GM19324 (cell line): ENCODE data around the gene CYP19A1.
A peak's percentile ranks its signal among the peaks of the same experiment; 100 is the strongest.
"Not testable (repeated sequence)": the region's sequence is repeated elsewhere in the genome, so short reads cannot be mapped to it uniquely, and the experiment has no call there.

ENCODE experiments used
- ATAC-seq: cut with Tn5 transposase; IDR thresholded peaks from one replicate; pipeline ENCODE4 v1.9.1; 2021; ENCODE audit warnings: mild to moderate bottlenecking, moderate library complexity; ENCODE audit not compliant: unreplicated experiment, low FRiP score

Gene CYP19A1

DNA sequence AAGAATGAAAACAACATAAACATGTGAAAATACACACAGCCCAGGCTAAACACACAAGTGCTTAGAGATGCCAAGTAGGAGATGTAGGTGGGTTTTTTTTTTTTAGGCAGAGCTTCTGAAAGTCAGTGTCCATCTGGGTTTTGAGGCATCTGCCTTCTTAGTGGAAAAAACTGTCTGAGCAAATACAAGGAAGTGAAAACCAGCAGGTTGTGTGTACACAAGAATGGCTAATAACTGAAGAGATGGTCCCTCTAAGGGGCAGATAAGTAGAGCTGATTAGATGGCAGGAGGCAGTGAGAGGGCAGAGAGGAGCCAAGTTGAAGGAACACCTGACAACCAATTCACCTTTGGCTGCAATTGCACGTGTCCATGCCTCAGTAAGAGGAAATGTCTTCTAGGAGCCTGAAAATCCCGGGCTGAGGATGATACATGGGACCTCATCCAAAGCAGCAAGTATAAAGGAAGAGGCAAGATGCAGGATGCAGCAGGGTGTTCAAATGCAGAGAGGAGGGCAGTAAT, 34.9 kb downstream of the CYP19A1 start:
- ATAC-seq, result peak; percentile 55

DNA sequence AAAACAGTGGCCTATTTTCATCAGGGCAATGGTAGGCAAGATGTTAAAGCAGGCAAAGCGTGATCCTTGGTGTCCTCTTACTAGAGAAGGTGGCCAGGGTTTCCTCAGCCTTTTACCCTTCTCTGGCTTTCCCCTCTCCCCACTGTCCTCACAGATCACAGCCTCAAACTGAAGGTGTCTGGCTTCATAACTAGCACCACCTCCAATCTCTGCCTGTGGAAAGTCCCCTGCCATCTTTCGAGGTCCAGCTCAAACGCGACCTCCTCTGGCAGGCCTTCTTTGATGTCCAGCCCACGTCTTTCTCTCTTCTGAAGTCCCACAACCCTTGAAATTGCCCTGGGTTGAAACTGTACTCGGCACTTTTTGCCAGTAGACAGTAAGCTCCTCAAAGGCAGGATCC, 35.9 kb downstream of the CYP19A1 start:
- ATAC-seq, result no peak

DNA sequence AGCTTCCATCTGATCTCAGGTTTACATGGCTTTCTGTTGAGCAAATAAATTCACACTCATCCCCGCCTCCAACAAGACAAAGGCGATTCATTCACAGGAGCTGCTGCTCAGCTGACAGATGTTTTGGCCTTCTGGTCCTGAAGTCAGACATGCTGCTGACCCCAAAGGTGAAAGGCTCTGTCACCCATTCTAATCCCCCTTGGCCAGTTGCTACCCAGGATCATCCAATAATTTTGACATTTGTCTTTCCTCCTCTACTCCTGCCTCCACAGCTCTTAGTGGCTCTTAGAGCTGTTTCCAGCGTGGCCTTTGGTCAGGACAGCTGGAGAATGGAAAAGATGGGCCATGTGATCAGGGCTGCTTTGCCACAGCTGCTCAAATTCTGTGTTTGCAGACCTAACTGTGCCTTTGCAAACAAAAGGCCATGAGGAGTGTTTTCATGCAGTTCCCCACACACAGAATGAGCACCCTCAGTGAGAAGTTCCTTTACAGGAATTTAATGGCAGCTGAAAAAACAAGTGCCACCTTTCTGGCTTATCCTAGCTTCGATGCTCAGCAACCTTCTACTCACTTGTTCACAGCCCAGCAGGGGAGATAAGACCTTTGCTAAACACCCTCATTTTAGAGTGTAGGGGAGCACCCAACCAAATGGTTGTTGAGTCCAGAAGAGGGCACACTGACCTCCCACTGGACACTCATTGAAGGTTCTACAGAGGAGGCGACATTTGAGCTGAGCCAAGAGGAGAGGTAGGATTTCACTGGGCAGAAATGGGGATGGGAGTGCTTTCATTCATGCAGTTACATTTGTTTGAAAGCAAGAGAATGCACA, 39.0 kb downstream of the CYP19A1 start:
- ATAC-seq, result no peak

DNA sequence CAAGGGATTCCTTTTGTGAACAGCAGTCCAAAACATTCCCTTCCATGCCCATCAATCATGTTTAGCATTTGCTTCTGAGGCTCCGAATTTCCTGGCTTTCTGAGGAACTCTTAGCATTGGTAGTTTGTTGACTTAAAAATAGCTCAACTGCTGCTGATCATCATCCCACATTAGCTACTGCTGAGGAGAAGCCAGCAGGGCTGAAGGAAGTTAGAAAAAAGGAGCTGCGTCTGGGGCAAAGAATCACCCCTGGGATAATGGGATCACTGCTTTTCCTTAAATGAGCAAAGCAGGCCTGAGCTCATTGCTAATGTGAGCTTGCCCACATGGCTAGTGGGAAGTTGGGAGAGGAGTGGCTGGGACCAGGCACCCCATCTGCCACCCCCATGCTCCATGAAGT, 39.8 kb downstream of the CYP19A1 start:
- ATAC-seq, result no peak

DNA sequence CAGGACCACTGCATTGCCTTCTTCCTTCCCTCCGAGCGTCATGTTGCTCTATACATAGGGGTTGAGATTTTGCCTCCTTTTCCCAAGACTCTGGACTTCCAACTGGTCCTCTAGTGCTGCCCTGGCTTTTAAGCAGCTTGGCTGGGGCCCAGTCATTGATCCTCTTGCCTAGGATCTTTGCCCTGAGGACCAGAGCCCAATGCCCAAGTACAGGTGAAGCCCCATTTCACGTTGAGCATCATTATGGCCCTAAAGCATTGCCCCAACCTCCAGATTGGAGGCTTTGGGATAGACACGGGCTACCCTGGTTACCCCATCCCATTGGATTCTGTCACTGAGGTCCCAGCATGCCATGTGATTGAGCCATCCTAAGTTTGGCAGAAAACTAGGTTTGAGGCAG, 47.7 kb downstream of the CYP19A1 start:
- no peak for ATAC-seq

DNA sequence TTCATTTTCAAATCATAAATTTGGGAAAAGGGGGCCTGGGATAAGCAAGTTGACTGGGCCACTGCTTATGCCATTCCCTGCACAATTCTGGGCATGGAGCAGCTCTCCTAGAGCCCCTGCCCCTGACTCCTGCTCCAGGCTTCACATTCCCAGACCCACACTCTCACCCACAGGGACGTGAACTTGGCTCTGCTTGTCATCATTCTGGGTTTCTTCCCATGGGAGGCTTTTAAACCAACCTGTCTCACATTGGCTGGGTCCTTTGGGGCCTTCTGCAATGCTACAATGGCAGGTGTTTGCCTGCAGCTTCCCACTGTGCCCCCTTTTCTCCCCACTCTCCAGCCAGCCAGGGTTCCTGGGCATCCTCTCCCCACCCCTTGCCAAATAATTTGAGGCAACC, 49.1 kb downstream of the CYP19A1 start:
- ATAC-seq, result no peak

DNA sequence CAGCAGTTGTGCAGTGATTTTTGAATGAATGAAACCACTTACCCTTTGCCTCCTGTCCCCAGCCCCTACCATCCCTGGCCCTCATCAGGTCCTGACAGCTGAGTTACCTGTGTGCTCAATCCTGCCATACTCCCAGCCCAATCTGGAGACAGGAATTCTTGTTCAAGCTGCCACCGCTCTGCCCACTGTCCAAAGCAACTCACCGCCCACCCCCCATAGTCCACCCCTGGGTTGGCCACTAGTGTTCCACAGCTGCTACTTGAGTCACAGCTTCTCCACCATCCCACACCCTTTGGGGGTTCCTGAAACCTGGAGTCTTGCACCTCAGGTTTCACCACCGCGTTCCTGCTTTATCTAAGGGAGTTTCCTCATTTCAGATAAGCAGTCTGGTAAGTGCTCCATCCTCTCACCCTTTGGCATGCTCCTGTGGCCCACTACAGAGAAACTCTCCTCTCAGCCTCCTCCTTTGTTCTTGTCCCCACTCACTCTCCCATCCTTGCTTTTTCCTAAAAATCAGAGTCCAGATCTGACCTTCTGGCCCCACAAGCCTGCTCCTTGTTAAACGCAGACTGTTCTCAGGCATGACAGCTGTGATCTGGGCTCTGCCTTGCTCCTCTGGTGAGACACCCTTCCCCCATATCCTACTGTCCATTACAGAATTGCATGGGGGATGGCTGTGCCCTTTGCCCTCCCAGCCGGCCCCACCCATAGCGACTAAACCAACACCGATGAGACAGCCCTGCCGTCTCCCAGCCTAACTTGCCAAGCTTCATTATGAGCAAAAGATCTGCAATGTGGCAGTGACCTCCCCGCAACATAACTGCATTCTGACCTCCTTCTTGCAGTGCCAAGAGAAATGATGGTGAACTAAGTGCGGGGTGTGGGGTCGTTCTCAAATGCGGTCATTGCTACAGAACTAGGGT, 50.0 kb downstream of the CYP19A1 start:
- no peak for ATAC-seq

DNA sequence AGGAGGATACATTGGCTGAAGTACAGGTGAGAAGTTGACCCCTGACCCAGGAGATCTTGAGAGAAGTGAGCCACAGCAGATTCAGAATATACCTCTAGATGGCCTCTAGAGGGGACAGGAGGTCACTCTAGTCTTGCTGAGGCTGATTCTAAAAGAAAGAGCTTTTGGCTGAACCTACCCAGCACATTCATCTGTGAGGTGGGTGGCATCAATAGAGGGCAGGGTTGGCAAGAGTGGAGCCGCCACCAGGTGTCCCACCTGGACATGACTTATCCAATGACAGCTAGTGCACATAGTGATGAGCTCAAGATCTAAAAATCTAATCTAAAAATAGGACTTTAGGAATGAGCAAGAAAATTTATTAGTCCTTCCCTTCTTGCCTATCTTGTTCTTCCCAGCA, 51.6 kb downstream of the CYP19A1 start:
- ATAC-seq, result no peak

DNA sequence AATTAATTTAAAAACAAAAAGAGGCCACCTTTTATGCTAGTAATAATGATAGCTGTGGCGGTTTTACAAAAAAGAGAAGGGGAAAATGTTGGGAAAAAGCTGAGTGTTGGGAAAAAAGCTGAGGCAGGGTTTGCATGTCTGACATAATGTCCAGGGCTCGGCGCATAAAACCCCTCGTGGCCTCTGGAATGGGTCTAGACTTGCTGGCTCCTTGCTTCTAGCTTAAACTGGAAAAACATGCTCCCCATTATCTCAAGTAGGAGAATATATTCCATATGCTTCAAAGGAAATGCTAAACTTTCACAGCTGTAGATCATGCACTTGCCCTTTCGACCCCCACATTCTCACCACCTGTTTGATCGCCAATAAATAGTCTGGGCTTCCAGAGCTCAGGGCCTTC, 53.0 kb downstream of the CYP19A1 start:
- ATAC-seq, result no peak

DNA sequence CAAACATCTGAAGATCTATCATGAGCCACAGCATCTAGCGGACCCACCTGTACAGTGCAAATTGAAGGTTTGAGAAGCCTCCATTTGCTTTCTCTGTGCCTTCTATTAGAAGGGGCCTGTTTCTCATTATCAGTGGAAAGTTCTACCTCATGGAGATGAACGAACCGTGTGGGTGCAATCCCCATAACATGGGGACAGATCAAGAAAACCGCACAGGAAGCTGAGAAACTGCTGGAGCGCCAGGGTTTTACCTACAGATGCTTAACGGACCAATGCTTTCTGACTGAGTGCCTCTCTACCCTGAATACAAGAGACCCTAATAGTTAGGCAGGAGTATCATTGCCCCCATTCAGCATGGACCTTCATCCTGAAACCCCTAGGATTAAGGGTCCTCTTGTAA, 53.5 kb downstream of the CYP19A1 start:
- no peak for ATAC-seq

DNA sequence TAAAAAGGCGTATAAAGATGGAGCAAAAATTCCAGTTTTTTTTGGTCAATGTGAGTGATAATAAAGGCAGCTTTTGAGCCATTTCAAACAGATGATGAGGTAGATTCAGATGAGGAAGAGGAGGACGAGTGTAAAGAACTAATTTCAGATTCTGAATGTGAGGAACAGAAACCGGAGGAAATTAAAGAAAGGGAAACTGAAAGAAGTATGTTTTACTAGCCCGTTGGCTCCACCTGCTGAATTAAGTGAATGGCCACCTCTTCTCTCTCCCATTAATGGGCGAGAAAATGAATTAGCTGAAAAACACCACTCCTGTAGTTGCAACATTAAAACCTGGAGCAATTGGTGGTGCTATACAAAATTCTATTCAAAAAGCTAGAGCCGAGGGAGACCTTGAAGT, 55.4 kb downstream of the CYP19A1 start:
- ATAC-seq, result no peak

DNA sequence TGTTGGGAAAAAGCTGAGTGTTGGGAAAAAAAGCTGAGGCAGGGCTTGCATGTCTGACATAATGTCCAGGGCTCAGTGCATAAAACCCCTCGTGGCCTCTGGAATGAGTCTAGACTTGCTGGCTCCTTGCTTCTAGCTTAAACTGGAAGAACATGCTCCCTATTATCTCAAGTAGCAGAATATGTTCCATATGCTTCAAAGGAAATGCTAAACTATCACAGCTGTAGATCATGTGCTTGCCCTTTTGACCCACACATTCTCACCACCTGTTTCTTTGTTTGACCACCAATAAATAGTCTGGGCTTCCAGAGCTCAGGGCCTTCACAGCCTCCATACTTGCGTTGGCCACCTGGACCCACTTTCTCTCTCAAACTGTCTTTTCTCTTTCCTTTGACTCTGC, 56.2 kb downstream of the CYP19A1 start:
- ATAC-seq, result not testable (repeated sequence)

DNA sequence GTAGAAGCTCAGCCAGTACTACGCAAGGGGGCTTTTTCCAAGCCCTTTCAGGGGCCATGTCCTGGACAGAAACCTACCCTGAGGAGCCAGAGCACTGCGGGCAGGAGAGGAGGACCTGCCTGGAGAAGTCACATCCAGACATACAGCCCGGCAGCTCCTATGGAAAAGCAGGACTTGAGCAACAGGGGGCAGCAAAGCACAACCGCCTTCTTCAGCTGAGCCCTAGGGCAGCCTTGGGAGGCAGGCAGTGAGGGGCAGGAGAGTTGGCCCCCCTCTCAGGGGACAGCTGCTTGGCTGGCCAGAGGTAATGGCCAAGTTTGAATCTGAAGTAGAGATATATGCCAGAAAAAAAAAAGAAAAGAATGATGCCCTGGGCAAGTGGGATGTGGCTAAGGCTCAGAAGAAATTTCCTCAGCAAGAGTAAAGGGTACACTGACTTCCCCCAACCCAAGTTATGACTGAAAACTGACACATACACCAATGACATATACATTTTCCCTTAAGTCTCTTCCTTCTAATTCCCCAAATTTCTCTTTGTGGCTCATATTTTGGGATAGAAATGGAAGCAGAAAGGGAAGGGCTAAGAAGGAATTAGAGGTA, 56.9 kb downstream of the CYP19A1 start:
- ATAC-seq, result peak; percentile 57

DNA sequence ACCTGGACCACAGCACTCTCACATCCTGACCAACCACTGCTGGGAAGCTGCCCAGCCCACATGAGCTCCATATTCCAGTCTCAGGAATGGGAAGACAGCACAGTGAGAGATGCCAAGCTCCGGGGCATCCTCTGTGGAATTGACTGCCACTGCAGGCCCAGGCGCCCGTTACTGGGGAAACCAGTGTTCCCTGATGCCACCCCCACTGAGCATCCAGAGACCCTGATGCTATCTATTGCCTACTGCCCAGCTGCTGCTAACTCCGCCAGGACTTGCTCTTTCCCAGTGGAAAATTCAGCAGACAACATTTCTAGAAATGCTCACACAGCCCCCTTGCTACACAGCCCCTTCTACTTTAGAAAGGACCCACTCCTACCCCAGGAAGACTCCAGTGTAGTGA, 57.6 kb downstream of the CYP19A1 start:
- no peak for ATAC-seq

DNA sequence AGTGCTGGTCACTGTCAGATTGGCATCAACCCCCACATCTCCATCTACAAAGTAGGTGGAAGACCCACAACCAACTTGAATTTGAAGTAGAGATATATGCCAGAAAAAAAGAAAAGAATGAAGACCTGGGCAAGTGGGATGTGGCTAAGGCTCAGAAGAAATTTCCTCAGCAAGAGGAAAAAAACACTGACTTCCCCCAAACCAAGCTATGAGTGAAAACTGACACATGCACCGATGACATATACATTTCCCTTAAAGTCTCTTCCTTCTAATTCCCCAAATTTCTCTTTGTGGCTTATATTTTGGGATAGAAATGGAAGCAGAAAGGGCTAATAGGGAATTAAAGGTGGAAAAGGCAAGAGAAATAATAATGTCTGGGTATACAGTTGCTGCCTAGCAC, 59.0 kb downstream of the CYP19A1 start:
- ATAC-seq, result no peak

DNA sequence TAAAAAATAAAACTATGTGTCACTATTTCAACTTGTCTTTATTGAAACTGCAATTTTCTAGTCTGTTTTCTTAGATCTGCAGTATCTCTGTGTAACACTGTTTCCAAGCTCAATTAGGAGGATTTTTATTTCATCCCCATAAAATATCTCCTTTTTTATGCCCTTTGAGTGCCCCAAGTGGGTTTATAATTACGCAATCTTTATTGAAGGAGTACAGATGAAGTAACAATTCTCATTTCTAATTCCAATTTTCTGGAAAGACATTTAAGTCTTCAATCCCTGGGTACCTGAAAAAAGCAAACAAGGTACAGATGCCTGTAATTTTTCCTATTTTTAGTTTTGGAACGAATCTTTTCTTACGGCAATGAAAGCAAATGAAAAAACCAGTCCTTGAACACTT, 61.3 kb downstream of the CYP19A1 start:
- no peak for ATAC-seq

DNA sequence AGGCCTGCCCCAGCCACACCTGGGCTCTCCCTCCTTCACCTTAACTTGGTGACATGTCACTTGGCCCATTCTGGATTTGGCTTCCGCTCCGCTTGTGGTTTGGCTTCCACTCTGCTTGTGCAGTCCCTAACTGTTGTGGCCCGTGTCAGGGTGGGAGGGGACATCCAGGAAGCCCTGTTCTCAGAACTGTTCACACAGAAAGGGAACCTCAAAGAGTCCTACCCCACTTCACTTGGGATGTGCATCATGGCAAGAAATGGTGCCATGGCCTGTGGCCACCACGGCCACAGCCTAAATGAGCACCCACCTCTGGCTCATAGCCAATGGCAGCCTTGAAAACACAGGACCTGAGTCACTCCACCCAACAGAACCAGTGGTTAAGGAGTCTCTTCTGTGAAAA, 63.4 kb downstream of the CYP19A1 start:
- no peak for ATAC-seq

DNA sequence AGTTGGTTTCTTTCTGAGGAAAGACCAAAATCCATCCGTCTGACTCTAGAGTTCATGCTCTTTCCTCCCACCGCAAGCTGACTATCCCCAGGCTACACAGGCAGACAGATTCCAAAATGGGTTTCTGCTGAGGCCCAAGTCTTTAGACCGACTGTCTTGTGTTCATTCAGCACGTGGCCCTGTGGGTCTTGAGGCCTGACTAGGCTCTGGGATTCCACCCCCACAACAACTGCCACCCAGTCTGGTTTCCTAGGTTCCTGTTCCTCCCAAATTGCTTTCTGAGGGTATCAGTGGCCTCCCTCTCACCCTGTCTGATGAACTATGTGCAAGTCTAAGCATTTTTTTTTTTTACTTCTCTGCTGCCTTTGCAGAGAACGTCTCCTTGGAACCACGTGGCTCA, 67.7 kb downstream of the CYP19A1 start:
- ATAC-seq, result no peak

DNA sequence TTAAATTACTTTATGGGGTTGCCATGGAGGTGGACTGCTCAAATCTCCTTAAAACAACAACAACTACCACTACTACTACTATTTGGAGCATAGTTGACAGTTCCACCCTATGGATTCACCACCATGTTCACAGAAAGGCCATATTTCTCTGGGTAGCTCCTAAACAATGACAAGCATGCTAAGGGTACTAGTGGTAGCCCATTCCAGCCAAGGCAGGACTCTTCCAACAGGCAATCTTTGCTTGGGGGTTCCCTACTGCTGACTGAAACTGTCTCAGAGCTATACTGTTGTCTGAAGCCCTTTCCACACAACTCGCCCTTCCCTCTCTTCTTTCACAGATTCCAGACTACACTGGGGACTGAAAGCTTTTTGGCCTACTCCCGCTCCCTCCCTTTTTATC, 68.9 kb downstream of the CYP19A1 start:
- ATAC-seq, result no peak

DNA sequence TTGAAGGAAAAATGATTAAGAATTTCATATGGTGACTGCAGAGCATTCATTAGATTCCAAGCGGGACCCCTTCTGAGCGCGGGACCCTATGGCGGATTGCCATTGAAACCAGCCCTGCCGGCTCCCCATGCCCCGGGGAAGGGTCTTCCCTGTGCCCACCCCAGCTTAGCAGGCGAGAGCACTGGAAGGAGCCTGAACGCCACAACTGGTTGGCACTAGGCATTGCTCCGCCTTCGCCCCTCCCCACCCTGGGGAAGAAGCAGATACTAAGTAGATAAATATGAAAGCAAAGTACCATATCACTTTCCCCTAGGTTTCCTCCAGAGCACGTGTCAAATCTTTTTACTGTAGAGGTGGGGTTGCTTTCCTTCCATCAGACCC, 70.7 kb downstream of the CYP19A1 start:
- ATAC-seq, result no peak

DNA sequence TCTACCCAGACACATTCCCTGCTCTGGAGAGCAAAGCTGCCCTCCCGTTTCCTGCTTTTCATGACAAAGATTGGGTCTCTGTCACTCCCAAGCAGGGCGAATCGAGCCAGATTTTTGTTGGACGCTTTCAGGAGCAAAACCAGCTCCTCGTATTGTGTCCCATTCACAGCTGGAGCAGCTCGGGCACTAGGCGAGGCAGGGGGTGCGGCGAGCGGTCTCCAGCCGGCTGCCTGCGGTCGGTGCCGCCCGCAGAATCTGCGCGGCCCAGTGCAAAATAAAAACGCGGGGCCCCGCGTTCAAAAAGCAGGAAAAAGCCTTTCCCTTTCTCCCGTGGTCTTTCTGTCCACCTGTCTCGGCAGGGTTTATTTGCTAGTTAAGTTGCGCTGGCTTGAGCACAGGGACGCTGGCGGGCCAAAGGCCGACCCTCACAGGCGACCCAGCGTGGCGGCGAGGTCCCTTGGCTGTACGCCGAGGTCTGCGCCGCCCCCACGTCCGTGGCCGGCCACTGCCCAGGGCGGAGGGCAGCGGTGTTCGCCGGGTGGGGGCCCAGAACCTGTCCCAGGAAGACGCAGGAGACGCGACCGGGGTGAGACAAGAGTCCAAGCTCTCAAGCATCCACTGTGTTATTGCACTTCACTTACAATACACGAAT, 71.2 kb downstream of the CYP19A1 start:
- ATAC-seq, result no peak
